ENCODE results near the gene SIRT3.
"Not testable (repeated sequence)": the region's sequence is repeated elsewhere in the genome, so short reads cannot be mapped to it uniquely, and the experiment has no call there.

SIRT3 gene

DNA sequence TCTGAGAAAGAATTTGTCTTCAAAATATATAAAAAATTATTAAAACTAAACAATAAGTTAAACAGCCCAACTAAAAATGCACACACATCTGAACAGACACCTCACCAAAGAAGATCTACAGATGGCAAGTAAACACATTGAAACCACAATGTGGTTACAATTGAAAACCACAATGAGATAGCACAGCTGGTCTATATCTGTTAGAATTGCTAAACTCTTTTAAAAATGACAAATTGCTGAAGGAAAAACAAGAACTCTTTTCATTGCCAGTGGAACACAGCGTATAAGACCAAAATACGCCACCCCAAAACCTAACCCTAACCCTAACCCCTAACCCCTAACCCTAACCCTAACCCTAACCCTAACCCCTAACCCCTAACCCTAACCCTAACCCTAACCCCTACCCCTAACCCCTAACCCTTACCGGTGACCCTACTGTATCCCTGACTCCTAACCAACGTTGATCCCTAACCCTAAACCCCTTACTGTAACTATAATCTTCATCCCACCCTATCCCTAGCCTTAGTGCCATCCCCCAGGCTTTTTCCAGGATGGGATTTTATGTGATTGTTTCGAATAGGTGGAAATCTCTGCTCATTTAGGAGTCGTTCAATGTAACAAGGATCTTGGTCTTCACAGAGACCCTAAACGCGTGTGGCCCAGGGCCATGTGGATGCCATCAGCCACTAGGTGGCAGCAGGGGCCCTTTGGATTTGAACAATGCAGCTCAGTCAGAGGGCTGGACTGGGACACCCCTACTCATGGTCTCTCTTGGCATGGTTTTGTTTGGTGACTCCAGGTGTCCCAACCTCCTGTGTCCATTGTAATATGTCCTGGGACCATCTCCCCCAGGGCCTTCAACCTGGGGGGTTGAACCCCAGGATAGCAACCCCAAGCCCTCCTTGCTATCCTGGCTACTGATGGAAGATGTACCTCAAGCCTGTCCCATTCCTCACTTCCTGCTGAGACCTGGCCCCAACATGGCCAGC is 44.4 kb downstream of the SIRT3 start:
- not testable (repeated sequence) for H3K36me3 ChIP-seq (replicated peaks in 1 of 2; ENCODE audit: control insufficient read depth in 2 of 2, insufficient read depth in 2 of 2, low read length in 2 of 2); H2AFZ ChIP-seq (ENCODE audit: low read length); H3K4ac ChIP-seq (ENCODE audit: low read length); H4K91ac ChIP-seq (ENCODE audit: low read depth, low read length, poor library complexity); DNase-seq (ENCODE audit: low spot score); H2BK120ac ChIP-seq (ENCODE audit: low read depth, low read length); H3K4me1 ChIP-seq (ENCODE audit: control insufficient read depth in 2 of 2, insufficient read depth in 1 of 2, low read depth in 1 of 2, low read length in 2 of 2); H3K14ac ChIP-seq (ENCODE audit: low read length); H3K9ac ChIP-seq (ENCODE audit: low read depth, low read length, poor library complexity); H4K8ac ChIP-seq (ENCODE audit: low read depth, low read length); H3K27ac ChIP-seq (replicated peaks; ENCODE audit: low read length); H3K4me2 ChIP-seq (ENCODE audit: insufficient read depth, low read length, poor library complexity, severe bottlenecking); H3K27me3 ChIP-seq (ENCODE audit: control insufficient read depth in 3 of 3, insufficient read depth in 3 of 3, low read depth in 1 of 3, low read length in 3 of 3); H3K23ac ChIP-seq (ENCODE audit: low read depth, low read length, poor library complexity); H2BK5ac ChIP-seq (ENCODE audit: low read length); H2BK15ac ChIP-seq (ENCODE audit: low read length); H3K4me3 ChIP-seq (ENCODE audit: low read length in 2 of 2); H3K79me1 ChIP-seq (ENCODE audit: low read depth, low read length); H2BK12ac ChIP-seq (ENCODE audit: low read length); H3K18ac ChIP-seq (ENCODE audit: low read length); H3K9me3 ChIP-seq (replicated peaks in 1 of 2; ENCODE audit: control insufficient read depth in 2 of 2, insufficient read depth in 1 of 2, low read depth in 1 of 2, low read length in 2 of 2); H2AK5ac ChIP-seq (ENCODE audit: low read depth, low read length)
- whole genome bisulfite sequencing, 2 donors (ENCODE audit: extremely low coverage in 2 of 2, insufficient read length in 2 of 2, insufficient replicate concordance in 1 of 2): 100% methylated on average over 1 of the region's 8 CpGs; no CpG with 5 or more reads in 1 of the 2 donors

DNA sequence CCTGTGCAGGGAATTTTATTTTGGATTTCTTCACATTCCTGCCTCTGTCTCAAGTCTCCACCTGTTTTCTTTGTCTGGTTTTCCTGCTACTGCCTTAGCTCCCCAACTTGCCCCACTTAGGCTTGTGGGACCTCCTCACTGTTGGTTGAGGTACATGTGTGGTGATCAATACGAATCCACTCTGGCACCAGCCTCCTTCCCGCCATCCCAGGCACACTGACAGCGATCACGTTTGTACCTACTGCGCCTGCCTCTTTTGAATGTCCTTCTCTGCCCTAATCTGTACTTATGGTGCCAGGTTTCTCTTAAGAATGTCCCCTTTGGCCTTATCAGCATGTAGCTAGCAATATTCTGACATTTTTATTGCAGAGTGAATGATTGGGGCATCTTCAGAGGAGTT is 45.6 kb downstream of the SIRT3 start:
- not testable (repeated sequence) for H3K18ac ChIP-seq (ENCODE audit: low read length); H3K79me1 ChIP-seq (ENCODE audit: low read depth, low read length); H3K27me3 ChIP-seq (ENCODE audit: control insufficient read depth in 3 of 3, insufficient read depth in 3 of 3, low read depth in 1 of 3, low read length in 3 of 3); H3K36me3 ChIP-seq (replicated peaks in 1 of 2; ENCODE audit: control insufficient read depth in 2 of 2, insufficient read depth in 2 of 2, low read length in 2 of 2); H2BK120ac ChIP-seq (ENCODE audit: low read depth, low read length); H4K8ac ChIP-seq (ENCODE audit: low read depth, low read length); H2BK12ac ChIP-seq (ENCODE audit: low read length); H2AK5ac ChIP-seq (ENCODE audit: low read depth, low read length); DNase-seq (ENCODE audit: low spot score); H2BK15ac ChIP-seq (ENCODE audit: low read length); H3K4me3 ChIP-seq (ENCODE audit: low read length in 2 of 2); H3K23ac ChIP-seq (ENCODE audit: low read depth, low read length, poor library complexity); H3K4ac ChIP-seq (ENCODE audit: low read length); H3K14ac ChIP-seq (ENCODE audit: low read length); H3K9ac ChIP-seq (ENCODE audit: low read depth, low read length, poor library complexity); H3K4me2 ChIP-seq (ENCODE audit: insufficient read depth, low read length, poor library complexity, severe bottlenecking); H4K91ac ChIP-seq (ENCODE audit: low read depth, low read length, poor library complexity); H3K4me1 ChIP-seq (ENCODE audit: control insufficient read depth in 2 of 2, insufficient read depth in 1 of 2, low read depth in 1 of 2, low read length in 2 of 2); H3K27ac ChIP-seq (replicated peaks; ENCODE audit: low read length); H3K9me3 ChIP-seq (replicated peaks in 1 of 2; ENCODE audit: control insufficient read depth in 2 of 2, insufficient read depth in 1 of 2, low read depth in 1 of 2, low read length in 2 of 2); H2AFZ ChIP-seq (ENCODE audit: low read length); H2BK5ac ChIP-seq (ENCODE audit: low read length)
- no CpG with 5 or more reads among the region's 5 CpGs for WGBS, 2 donors (ENCODE audit: extremely low coverage in 2 of 2, insufficient read length in 2 of 2, insufficient replicate concordance in 1 of 2)

DNA sequence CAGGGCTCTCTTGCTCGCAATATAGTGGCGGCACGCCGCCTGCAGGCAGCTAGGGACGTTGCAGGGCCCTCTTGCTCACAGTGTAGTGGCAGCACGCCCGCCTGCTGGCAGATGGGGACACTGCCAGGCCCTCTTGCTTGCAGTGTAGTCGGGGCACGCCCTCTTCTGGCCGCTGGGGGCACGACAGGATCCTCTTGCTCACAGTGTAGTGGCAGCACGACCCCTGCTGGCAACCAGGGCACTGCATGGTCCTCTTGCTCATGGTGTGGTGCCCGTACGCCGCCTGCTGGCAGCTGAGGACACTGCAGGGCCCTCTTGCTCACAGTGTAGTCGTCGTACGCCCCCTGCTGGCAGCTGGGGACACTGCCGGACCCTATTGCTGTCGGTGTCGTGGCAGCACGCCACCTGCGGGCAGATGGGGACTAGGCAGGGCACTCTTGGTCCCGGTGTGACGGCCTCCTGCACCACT is 46.3 kb downstream of the SIRT3 start:
- not testable (repeated sequence) for H3K36me3 ChIP-seq (replicated peaks in 1 of 2; ENCODE audit: control insufficient read depth in 2 of 2, insufficient read depth in 2 of 2, low read length in 2 of 2); H2AK5ac ChIP-seq (ENCODE audit: low read depth, low read length); H3K4me1 ChIP-seq (ENCODE audit: control insufficient read depth in 2 of 2, insufficient read depth in 1 of 2, low read depth in 1 of 2, low read length in 2 of 2); H3K4me2 ChIP-seq (ENCODE audit: insufficient read depth, low read length, poor library complexity, severe bottlenecking); H3K4ac ChIP-seq (ENCODE audit: low read length); H4K91ac ChIP-seq (ENCODE audit: low read depth, low read length, poor library complexity); H3K18ac ChIP-seq (ENCODE audit: low read length); H2AFZ ChIP-seq (ENCODE audit: low read length); DNase-seq (ENCODE audit: low spot score); H3K14ac ChIP-seq (ENCODE audit: low read length); H3K9ac ChIP-seq (ENCODE audit: low read depth, low read length, poor library complexity); H2BK120ac ChIP-seq (ENCODE audit: low read depth, low read length); H3K4me3 ChIP-seq (ENCODE audit: low read length in 2 of 2); H3K27ac ChIP-seq (replicated peaks; ENCODE audit: low read length); H3K79me1 ChIP-seq (ENCODE audit: low read depth, low read length); H2BK15ac ChIP-seq (ENCODE audit: low read length); H3K23ac ChIP-seq (ENCODE audit: low read depth, low read length, poor library complexity); H2BK12ac ChIP-seq (ENCODE audit: low read length); H2BK5ac ChIP-seq (ENCODE audit: low read length); H3K27me3 ChIP-seq (ENCODE audit: control insufficient read depth in 3 of 3, insufficient read depth in 3 of 3, low read depth in 1 of 3, low read length in 3 of 3); H3K9me3 ChIP-seq (replicated peaks in 1 of 2; ENCODE audit: control insufficient read depth in 2 of 2, insufficient read depth in 1 of 2, low read depth in 1 of 2, low read length in 2 of 2); H4K8ac ChIP-seq (ENCODE audit: low read depth, low read length)
- no CpG with 5 or more reads among the region's 25 CpGs for WGBS, 2 donors (ENCODE audit: extremely low coverage in 2 of 2, insufficient read length in 2 of 2, insufficient replicate concordance in 1 of 2)

DNA sequence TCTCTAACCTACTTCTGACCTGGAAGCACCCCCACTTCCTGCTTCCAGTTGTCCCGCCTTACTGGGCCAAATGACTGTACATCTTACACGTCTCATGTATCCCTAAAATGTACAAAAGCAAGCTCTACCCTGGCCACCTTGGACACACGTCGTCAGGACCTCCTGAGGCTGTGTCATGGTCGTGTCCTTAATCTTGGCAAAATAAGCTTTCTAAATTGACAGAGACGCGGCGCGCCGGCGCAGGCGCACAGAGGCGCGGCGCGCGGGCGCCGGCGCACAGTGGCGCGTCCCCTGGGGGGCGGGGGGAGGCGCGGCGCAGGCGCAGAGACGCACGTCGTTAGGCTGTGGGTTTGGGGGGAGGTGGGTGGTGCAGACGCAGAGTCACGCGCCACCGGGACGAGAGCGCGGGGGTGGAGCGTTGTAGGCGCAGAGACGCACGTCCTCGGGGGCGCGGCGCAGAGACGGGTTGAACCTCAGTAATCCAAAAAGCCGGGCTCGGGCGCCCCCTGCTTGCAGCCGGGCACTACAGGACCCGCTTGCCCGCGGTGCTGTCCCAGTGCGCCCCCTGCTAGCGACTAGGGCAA is 46.9 kb downstream of the SIRT3 start:
- not testable (repeated sequence) for H4K91ac ChIP-seq (ENCODE audit: low read depth, low read length, poor library complexity); H3K4me1 ChIP-seq (ENCODE audit: control insufficient read depth in 2 of 2, insufficient read depth in 1 of 2, low read depth in 1 of 2, low read length in 2 of 2); H4K8ac ChIP-seq (ENCODE audit: low read depth, low read length); H3K18ac ChIP-seq (ENCODE audit: low read length); H3K4me3 ChIP-seq (ENCODE audit: low read length in 2 of 2); H3K14ac ChIP-seq (ENCODE audit: low read length); H3K27ac ChIP-seq (replicated peaks; ENCODE audit: low read length); H2BK120ac ChIP-seq (ENCODE audit: low read depth, low read length); H3K79me1 ChIP-seq (ENCODE audit: low read depth, low read length); H2BK15ac ChIP-seq (ENCODE audit: low read length); H3K4ac ChIP-seq (ENCODE audit: low read length); H3K4me2 ChIP-seq (ENCODE audit: insufficient read depth, low read length, poor library complexity, severe bottlenecking); H2AFZ ChIP-seq (ENCODE audit: low read length); H2BK5ac ChIP-seq (ENCODE audit: low read length); H2AK5ac ChIP-seq (ENCODE audit: low read depth, low read length); H3K23ac ChIP-seq (ENCODE audit: low read depth, low read length, poor library complexity); DNase-seq (ENCODE audit: low spot score); H2BK12ac ChIP-seq (ENCODE audit: low read length); H3K9me3 ChIP-seq (replicated peaks in 1 of 2; ENCODE audit: control insufficient read depth in 2 of 2, insufficient read depth in 1 of 2, low read depth in 1 of 2, low read length in 2 of 2); H3K9ac ChIP-seq (ENCODE audit: low read depth, low read length, poor library complexity); H3K36me3 ChIP-seq (replicated peaks in 1 of 2; ENCODE audit: control insufficient read depth in 2 of 2, insufficient read depth in 2 of 2, low read length in 2 of 2); H3K27me3 ChIP-seq (ENCODE audit: control insufficient read depth in 3 of 3, insufficient read depth in 3 of 3, low read depth in 1 of 3, low read length in 3 of 3)
- WGBS, 2 donors (ENCODE audit: extremely low coverage in 2 of 2, insufficient read length in 2 of 2, insufficient replicate concordance in 1 of 2): no CpG with 5 or more reads among the region's 55 CpGs
